Epithelial cell of esophagus (primary cell): ENCODE data around the gene RUNX3.

Experiments used
- DNase-seq: peaks from one replicate; pipeline ENCODE4 v3.0.0; 2010; ENCODE audit warnings: low read depth
- H3K4me3 ChIP-seq: 2 replicates; pipeline ENCODE4 v1.5.1; 2011; ENCODE audit warnings: mild to moderate bottlenecking, low read length, control low read depth
- CTCF ChIP-seq: IDR thresholded peaks from 2 replicates; pipeline ENCODE4 v1.5.1; 2011; ENCODE audit warnings: low read depth, mild to moderate bottlenecking, low read length, control low read depth, inconsistent platforms; ENCODE audit not compliant: insufficient read depth; ENCODE audit errors: missing control alignments

Gene RUNX3

DNA sequence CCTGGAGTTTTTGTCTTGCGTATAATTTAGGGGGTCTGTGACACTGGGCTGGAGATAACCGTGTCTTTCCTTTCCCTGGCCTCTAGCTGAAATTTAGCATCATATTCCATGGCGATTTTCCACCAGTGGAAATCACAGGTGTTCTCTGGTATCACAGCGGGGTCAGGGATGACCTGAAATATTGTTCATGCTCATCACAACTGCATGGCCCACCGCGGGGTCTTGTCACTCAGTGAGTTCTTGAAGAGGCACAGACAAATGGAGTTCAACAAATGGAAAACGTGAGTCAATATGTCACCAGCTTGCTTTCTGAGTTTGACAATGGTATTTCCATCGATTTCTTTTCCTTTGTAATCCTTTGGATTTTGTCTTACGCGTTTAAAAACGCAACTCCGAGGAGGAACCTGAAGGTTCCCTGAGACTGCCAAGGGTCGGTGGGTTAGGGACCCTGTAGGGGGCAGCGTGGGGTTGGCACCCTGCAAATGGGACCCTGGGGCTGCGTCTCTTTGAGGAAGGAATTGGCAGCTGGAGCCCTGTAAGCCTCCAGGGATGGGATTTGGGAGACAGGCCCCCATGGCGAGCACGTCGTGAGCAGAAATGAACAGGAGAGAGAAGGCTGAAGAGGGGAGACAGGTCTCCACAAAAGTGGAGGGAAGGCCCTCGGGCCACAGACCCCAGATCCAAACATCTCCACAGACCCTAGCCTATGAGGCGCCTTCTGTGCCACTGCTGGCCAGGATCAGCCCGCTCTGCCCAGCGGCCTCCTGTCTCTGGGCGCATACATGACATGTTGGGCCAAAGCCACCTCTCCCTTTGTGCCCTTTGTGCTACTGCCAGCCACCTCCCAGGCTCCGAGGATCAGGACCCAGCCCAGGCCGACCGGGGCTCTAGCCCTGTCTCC, 32.1 kb upstream of the RUNX3 start:
- TF ChIP-seq CTCF = no peak
- H3K4me3 ChIP-seq = no peak overlapping the region
- DNase-seq = no peak

- no peak overlapping the region for H3K4me3 ChIP-seq
- TF ChIP-seq CTCF = no peak
- DNase-seq = no peak
Measured at GRCh38 chr1:24961334-24961733, 31.3 kb upstream of the RUNX3 start.

- no peak for DNase-seq
- no peak for TF ChIP-seq CTCF
- no peak overlapping the region for H3K4me3 ChIP-seq
Measured at GRCh38 chr1:24960071-24960801, 30.2 kb upstream of the RUNX3 start.

- DNase-seq = no peak
- no peak overlapping the region for H3K4me3 ChIP-seq
- TF ChIP-seq CTCF = no peak
Measured at GRCh38 chr1:24959623-24959975, 29.5 kb upstream of the RUNX3 start.

GRCh38 chr1:24958766-24959622, 28.9 kb upstream of the RUNX3 start:
- H3K4me3 ChIP-seq = no peak overlapping the region
- DNase-seq = no peak
- no peak for TF ChIP-seq CTCF

DNA sequence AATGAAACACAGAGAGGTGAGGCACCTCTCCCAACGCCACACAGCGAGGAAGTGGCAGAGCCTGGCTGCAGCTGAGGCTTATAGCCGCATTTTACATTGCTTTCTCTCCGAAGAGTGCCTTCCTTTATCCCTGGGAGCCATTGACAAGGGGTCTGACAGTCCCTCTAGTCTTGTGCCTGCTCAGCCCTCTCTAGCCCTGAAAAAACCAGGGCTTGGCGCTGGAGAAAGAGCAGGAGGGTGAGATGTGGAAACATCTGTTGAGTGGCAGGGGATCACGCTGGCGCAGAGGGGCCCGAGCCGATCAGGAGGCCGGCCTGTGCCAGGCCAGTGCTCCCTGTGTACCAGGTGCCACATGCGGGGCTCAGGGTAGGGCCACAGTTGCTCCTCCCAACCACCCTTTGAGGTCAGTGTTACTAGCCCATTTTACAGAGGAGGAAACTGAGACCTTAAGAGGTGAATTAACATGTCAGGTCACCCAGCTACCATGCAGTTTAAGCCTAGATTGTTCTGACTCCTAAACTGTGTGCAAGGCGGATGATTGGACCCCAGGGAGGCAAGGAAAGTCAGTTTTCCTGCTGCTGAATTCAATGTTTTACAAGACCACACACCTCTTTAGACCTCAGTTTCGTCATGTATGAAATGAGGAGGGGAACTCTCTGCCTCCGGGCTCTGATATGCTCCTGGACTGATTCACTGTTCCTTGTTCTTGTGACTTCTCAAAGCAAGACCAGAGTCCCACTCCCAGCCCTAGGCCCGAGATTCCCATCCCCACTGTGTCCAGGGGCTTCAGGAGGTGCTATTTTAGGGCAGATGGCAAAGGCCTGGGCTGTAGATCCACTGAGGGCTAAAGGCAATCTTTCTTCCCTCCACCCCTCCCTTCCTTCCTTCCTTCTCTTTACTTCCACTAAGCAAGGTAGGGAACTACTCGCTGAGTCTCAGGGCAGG, 28.0 kb upstream of the RUNX3 start:
- TF ChIP-seq CTCF = no peak
- no peak for DNase-seq
- H3K4me3 ChIP-seq = no peak overlapping the region
